Small intestine (tissue), 7 donors: ENCODE measurements around the gene JARID2. TPM values are rescaled to one million over a fixed set of nuclear protein-coding genes. Genes with fewer than 3 reads are reported as not detected.
A peak's percentile ranks its signal among the peaks of the same experiment; 100 is the strongest.

Experiments
- DNase-seq, 2 donors: peaks; one replicate each; pipeline versions ENCODE4 v3.0.0 to v3.0.0-alpha.2; 2013
- FAIRE-seq: peaks from 2 replicates; lab custom pipeline; 2012; peaks lifted over from hg19 to GRCh38; lab: Jason Lieb, UNC
- H3K27ac ChIP-seq, 3 donors: one replicate each; pipeline ENCODE4 v1.5.1; 2013; ENCODE audit warnings: low read length in 2 of 3, mild to moderate bottlenecking in 2 of 3, control low read depth in 1 of 3, inconsistent platforms in 1 of 3, low read depth in 1 of 3, moderate library complexity in 1 of 3
- H3K27me3 ChIP-seq, 3 donors: one replicate each; pipeline ENCODE4 v1.6.1; 2013; ENCODE audit warnings: low read length in 3 of 3, inconsistent platforms in 1 of 3; ENCODE audit not compliant: control insufficient read depth in 3 of 3, insufficient read depth in 3 of 3
- H3K36me3 ChIP-seq, 3 donors: one replicate each; pipeline ENCODE4 v1.6.1; 2013; ENCODE audit warnings: low read length in 3 of 3, inconsistent platforms in 1 of 3, low read depth in 1 of 3, mild to moderate bottlenecking in 1 of 3, moderate library complexity in 1 of 3; ENCODE audit not compliant: control insufficient read depth in 3 of 3, insufficient read depth in 2 of 3
- H3K4me1 ChIP-seq, 3 donors: one replicate each; pipeline ENCODE4 v1.6.1; 2013; ENCODE audit warnings: low read length in 2 of 3, inconsistent platforms in 1 of 3, low read depth in 1 of 3, mild to moderate bottlenecking in 1 of 3, moderate library complexity in 1 of 3; ENCODE audit not compliant: control insufficient read depth in 3 of 3, insufficient read depth in 2 of 3
- H3K4me3 ChIP-seq, 3 donors: one replicate each; pipeline ENCODE4 v1.5.1; 2013; ENCODE audit warnings: low read length in 3 of 3, control low read depth in 1 of 3, inconsistent platforms in 1 of 3, low read depth in 1 of 3, mild to moderate bottlenecking in 1 of 3, moderate library complexity in 1 of 3
- H3K9me3 ChIP-seq, 2 donors: one replicate each; pipeline ENCODE4 v1.6.1; 2013; ENCODE audit warnings: low read depth in 1 of 2, low read length in 1 of 2; ENCODE audit not compliant: control insufficient read depth in 2 of 2, insufficient read depth in 1 of 2
- WGBS, 3 donors: extraction: QIAGEN DNeasy Blood & Tissue Kit; methylation state at CpG; one replicate each; pipeline ENCODE4 v1.1.7; 2013; 5-methylcytosine and 5-hydroxymethylcytosine counted together
- polyA plus RNA-seq, 4 donors: library from polyadenylated mRNA; stranded (reverse) in 3 of 4; unstranded in 1 of 4; fragments of 200-250 nt in 3 of 4; fragments of 120-200 nt in 1 of 4; gene quantifications; one replicate each; pipeline versions ENCODE4 v1.2.1 to v1.2.3, GENCODE V29; 2013
- donor health status: healthy with polysubstance abuse.
- donor health status: control.
- donor health status: control.
- donor health status: Bipolar disorder and iron deficiency.
- donor health status: healthy.

JARID2 gene
- polyA plus RNA-seq, 4 donors = 4.9 to 10.5 (median 6.7) TPM

DNA sequence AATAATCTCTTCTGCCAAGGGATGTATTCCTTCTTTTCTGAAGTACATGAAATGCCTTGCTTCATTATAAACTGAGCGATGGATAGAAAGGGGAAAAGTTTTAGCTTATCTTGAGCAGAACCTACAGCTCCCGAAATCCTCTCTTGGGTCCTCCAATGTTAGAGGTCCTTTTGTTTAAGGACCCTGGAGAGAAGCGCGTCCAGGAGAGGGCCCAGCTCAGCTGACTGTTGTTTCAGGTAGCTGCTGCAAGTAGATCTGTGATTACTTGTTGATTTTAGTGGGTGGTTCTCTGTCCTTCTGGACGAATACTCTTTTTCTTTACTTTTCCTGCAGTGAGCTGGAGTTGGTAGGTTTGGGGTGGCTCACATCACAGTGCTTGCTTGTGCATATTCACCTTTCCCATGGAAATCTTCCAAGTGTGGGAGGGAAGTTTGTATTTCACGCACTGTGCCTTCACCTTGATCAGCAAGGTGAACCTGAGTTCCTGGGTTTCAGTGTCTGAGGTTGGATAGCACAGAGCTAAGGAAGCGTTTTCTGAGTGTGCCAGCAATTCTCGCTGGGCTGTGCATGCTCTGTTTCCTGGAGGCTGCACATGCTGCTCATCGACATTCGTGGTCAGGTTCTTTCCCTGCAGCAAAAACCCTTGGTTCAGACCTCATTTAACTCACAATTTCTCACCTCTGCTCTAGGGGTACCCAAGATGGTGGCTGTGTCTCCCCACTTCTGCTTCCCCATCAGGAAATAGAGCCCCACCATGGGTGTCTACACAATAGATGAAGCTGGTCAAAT lies 176.3 kb downstream of the JARID2 start:
- DNase-seq = no peak
- Histone ChIP-seq H3K4me3 (no peak overlapping the region), H3K27ac (no peak overlapping the region), H3K4me1 (peaks cover 0 to 5% (median 4%) of the 10 kb centered on the region in 3 donors), H3K27me3 (no peaks in the 10 kb centered on the region), H3K9me3 (peaks cover 0 to 13% of the 10 kb centered on the region in 2 donors), H3K36me3 (peaks cover 0 to 9% (median 0%) of the 10 kb centered on the region in 3 donors)
- WGBS, 3 donors = 77 to 89% (median 79%) methylated on average over 10 of the region's 10 CpGs
- no peak for FAIRE-seq

DNA sequence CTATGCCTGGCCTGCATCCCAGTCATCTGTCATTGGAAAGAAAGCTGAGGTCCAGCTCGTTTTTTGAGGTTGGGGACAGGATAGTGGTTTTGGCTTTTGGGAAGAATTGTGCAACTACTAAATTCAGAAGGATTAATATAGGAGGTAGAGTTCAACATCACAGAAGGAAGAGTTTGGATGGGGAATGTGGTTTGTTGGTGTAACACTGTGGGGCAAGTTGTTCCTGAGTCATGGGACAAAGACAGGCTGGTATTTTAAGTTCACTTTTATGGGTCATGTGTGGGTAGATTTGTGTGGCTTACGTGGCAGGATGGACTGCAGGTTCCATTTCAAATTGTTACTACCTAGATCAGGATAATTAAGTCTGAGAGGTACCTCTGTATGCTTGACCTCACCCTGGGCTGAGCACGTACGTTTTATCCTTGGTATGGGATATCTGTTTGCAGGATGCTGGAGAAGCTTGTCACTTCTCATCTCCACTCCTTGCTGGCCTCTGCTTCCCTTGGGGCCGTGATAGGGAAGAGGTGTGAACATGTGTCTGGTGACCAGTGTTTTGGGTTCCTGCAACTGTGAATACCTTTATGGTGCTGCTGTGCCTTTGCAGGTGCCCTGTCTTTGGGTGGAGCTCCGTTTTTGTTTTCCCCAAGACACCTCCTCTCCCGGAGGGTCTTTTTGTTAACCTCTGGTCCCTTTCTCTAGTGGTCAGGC lies 177.6 kb downstream of the JARID2 start:
- WGBS, 3 donors = 89 to 92% (median 90%) methylated on average over 7 of the region's 7 CpGs
- H3K27me3 ChIP-seq = no peaks in the 10 kb centered on the region
- peaks cover 0 to 6% (median 0%) of the 10 kb centered on the region in 3 donors for H3K36me3 ChIP-seq
- FAIRE-seq (no peak), DNase-seq (no peak)
- no peak overlapping the region for H3K27ac ChIP-seq
- H3K4me1 ChIP-seq = peaks cover 0 to 9% (median 5%) of the 10 kb centered on the region in 3 donors
- peaks cover 0 to 2% of the 10 kb centered on the region in 2 donors for H3K9me3 ChIP-seq
- H3K4me3 ChIP-seq = no peak overlapping the region

DNA sequence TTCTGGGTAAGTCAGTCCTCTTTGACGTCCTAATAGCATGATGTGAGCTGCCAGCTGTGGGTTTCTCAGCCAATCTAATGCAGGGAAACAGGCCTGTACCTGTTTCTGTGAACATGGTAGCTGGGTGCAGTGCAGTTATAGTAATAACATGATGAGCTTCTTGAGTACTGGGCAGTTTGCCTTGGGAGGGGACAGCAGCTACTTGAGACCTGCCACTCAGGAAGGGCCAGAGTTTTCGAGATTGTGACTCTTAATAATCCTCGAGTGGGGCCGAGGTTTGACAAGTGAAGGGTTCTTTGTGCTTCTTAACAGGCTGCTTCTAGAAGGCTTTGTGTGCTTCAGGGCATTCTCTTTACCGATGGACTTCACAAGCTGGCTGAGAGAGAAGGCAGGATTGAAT lies 180.1 kb downstream of the JARID2 start:
- no peak overlapping the region for H3K27ac ChIP-seq
- WGBS, 3 donors = 88 to 89% (median 89%) methylated on average over 5 of the region's 5 CpGs
- FAIRE-seq (no peak), DNase-seq (no peak)
- H3K9me3 ChIP-seq = peaks cover 0 to under 1% of the 10 kb centered on the region in 2 donors
- H3K36me3 ChIP-seq = peaks cover 0 to 4% (median 0%) of the 10 kb centered on the region in 3 donors
- no peaks in the 10 kb centered on the region for H3K27me3 ChIP-seq
- H3K4me1 ChIP-seq = peaks cover 0 to 17% (median 11%) of the 10 kb centered on the region in 3 donors
- H3K4me3 ChIP-seq = no peak overlapping the region

DNA sequence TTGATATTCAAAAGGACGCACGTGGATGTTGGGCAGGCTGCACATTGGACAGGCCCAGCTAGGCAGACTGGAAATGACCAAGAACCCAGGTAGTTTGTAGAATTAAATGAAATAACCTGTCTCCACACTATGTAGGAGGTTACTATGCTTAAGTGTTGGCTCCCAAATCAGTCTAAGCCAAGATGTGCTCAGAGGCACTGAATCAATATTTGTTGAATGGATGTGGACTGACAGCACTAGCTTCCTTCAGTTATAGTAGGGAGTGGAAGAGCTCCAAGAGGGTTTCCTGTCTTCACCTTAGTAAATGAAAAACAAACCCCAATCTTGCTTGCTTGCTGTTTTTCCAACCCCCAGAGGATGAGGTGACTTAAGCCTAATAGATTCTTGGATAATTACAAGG lies 180.5 kb downstream of the JARID2 start:
- DNase-seq (no peak), FAIRE-seq (no peak)
- Histone ChIP-seq H3K27ac (no peak overlapping the region), H3K9me3 (no peaks in the 10 kb centered on the region), H3K27me3 (no peaks in the 10 kb centered on the region), H3K4me1 (peaks cover 0 to 21% (median 14%) of the 10 kb centered on the region in 3 donors), H3K4me3 (no peak overlapping the region), H3K36me3 (peaks cover 0 to 3% (median 0%) of the 10 kb centered on the region in 3 donors)
- WGBS, 3 donors = 95 to 97% (median 96%) methylated on average over 2 of the region's 2 CpGs

DNA sequence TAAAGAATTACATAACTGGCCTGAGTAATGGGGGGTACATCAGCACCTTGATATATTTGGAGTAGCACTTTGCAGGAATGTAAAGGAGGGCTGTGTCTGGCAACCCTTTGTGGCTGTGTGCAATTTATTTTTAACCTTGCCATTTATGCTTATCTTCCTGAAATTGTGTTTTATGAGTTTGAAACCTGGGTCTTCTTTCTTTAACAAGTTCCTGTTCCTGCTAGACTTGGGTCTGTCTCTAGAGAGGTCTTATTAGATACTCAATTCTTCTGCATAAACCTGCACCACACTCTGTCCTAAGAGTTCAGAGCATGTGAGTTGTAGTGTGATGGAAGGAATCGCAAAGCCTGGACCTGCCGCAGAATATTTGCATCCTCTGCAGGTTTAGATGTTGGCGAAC lies 181.0 kb downstream of the JARID2 start:
- H3K27ac ChIP-seq = no peak overlapping the region
- DNase-seq (no peak), FAIRE-seq (no peak)
- H3K27me3 ChIP-seq = no peaks in the 10 kb centered on the region
- no peaks in the 10 kb centered on the region for H3K9me3 ChIP-seq
- no peak overlapping the region for H3K4me3 ChIP-seq
- H3K4me1 ChIP-seq = peaks cover 0 to 23% (median 19%) of the 10 kb centered on the region in 3 donors
- peaks cover 0 to 3% (median 0%) of the 10 kb centered on the region in 3 donors for H3K36me3 ChIP-seq
- 79 to 97% (median 90%) methylated on average over 3 of the region's 3 CpGs for WGBS, 3 donors

DNA sequence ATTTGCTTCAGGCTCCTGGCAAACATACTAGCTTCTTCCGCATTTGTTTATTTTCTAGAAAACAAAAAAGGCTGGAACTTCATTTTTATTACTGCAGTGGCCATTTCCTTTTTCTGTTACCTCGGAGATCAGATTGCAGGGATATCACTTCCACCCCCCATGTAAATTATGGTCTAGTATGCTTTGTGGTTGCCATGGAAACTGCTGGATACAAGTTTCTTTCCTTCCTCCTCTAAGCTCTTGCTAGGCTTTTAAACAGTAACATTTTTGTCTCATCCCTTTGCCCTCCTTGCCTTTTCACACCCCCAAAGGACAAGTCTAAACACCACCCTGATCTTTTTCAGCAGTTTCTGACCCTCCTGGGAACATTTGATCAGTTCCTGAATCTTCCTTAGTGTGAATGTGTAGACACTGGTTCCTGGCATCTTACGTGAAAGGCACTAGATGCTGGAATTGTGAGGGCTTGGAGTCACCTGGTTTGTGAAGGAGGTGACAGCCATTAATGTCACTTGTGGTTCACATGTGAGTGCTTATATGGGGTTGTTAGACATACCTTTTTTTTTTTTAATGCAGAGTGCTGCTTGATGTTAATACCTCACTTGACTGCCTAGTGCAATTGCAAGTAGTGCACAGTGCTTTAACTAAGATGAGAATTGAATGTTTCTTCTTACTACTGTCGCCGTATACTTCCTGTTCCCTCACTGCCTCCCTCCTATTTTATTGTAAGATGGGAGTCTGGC lies 181.6 kb downstream of the JARID2 start:
- peaks cover 0 to 23% (median 21%) of the 10 kb centered on the region in 3 donors for H3K4me1 ChIP-seq
- no peak for FAIRE-seq
- WGBS, 3 donors = 63 to 92% (median 80%) methylated on average over 5 of the region's 5 CpGs
- peaks cover 0 to 3% (median 0%) of the 10 kb centered on the region in 3 donors for H3K36me3 ChIP-seq
- H3K9me3 ChIP-seq = no peaks in the 10 kb centered on the region
- H3K27ac ChIP-seq = peak overlapping the region in 1 of 3 donors; percentile 14
- H3K27me3 ChIP-seq = no peaks in the 10 kb centered on the region
- no peak overlapping the region for H3K4me3 ChIP-seq
- DNase-seq = no peak

DNA sequence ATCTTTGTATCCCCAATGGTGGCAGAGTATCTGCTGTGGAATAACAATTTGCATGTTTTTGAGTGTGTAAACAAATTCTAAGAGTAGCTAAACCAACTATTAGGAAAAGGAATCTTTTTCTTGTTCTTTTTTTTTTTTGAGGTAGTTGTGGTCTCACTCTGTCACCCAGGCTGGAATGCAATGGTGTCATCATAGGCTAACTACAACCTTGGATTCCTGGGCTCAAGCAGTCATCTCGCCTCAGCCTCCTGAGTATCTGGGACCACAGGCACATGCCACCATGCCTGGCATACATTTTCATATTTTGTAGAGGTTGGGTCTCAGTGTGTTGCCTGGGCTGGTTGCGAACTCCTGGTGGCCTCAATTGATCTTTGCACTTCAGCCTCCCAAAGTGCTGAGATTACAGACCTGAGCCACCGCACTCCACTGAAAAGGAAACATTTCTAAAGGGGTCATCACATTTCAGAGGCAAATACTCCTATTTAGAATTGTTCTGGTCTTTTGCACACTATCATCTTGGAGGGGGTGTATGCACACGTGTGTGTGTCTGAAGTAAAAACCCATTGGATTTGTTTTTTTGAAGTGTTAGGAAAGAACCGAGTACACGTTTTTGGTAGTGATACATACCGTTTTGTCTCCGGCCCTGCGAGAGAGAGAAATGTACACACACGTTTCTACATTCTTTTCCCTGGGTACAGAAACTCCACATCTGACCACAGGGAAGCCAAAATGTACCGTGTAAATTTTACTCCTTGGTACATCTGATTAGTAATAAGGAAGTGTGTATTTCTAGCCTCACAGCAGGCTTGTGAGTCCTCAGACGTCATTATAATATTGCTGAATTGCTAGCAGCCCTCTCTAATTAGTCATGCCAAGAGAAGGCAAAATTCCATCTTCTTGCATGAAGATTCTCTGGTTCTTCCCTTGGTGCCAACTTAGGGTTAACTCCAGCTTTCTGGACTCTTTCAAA lies 183.6 kb downstream of the JARID2 start:
- Histone ChIP-seq H3K4me3 (no peak overlapping the region), H3K27ac (peak overlapping the region in 1 of 3 donors; percentile 25), H3K36me3 (no peaks in the 10 kb centered on the region), H3K27me3 (no peaks in the 10 kb centered on the region), H3K9me3 (no peaks in the 10 kb centered on the region), H3K4me1 (peaks cover 2 to 29% (median 27%) of the 10 kb centered on the region in 3 donors)
- whole genome bisulfite sequencing, 3 donors = 66 to 70% (median 69%) methylated on average over 12 of the region's 12 CpGs
- DNase-seq (peak in 1 of 2 donors; percentile 28), FAIRE-seq (no peak)
